Spleen (tissue), 7 donors: ENCODE results near the gene CINP.

ENCODE experiments used
- CTCF ChIP-seq, 11 experiments: fragments of 200-600 bp in 7 of 11; fragments of 450-650 bp in 4 of 11; sonication (generic) in 4 of 11; IDR thresholded peaks in 8 of 11; conservative IDR thresholded peaks in 3 of 11; 1 replicate in 7 of 11; 2 replicates in 4 of 11; pipeline versions ENCODE4 v1.4.0 to v1.8.0; 2016 to 2021; ENCODE audit warnings: antibody characterized with exemption in 11 of 11, inconsistent platforms in 4 of 11, mild to moderate bottlenecking in 1 of 11
- POLR2A ChIP-seq, 3 donors: fragments of 450-650 bp; IDR thresholded peaks; one replicate each; pipeline ENCODE4 v1.5.1; 2017; ENCODE audit warnings: antibody characterized with exemption in 3 of 3, mild to moderate bottlenecking in 1 of 3
- donor health status: DM: no; HTN: no; CAD: no; lungs with moderate emphysema.
- donor health status: DM: no; HTN: no; CAD: no.
- donor health status: DM: no; HTN: no; CAD: no.

- TF ChIP-seq CTCF (IDR thresholded peaks at IDR 0.05 in 8 of 11, conservative IDR thresholded peaks at IDR 0.05 in 3 of 11) (no peak), POLR2A (IDR thresholded peaks at IDR 0.05) (no peak)
Measured at GRCh38 chr14:102352213-102352612, 10.5 kb downstream of the CINP start.
